Stimulated activated CD4-positive, alpha-beta T cell treated with anti-CD3 and anti-CD28 coated beads, Interleukin-1b, Interleukin-23, amount 100 ng/mL, for 48 hours (primary cell): ENCODE data around the gene WNT11.

Experiments
- DNase-seq: peaks from one replicate; pipeline ENCODE4 v3.0.0-alpha.2; 2020

Gene WNT11

GRCh38 chr11:76237000-76237649, 30.8 kb upstream of the WNT11 start:
- DNase-seq, result no peak

- peak; percentile 51 for DNase-seq
These were observed 30.0 kb upstream of the WNT11 start for GRCh38 chr11:76236092-76236999.

- peak; percentile 92 for DNase-seq
These were observed 29.2 kb upstream of the WNT11 start for GRCh38 chr11:76235233-76236091.

- DNase-seq, result no peak
These were observed 28.3 kb upstream of the WNT11 start for GRCh38 chr11:76234416-76235232.

- no peak for DNase-seq
These were observed 27.7 kb upstream of the WNT11 start for GRCh38 chr11:76234021-76234415.

- DNase-seq, result no peak
These were observed 27.1 kb upstream of the WNT11 start for GRCh38 chr11:76233196-76233921.

- DNase-seq, result no peak
These were observed 25.8 kb upstream of the WNT11 start for GRCh38 chr11:76232026-76232665.

- DNase-seq, result no peak
These were observed 24.9 kb upstream of the WNT11 start for GRCh38 chr11:76231121-76231738.

- no peak for DNase-seq
These were observed 24.1 kb upstream of the WNT11 start for GRCh38 chr11:76230392-76230791.

GRCh38 chr11:76229690-76230240, 23.5 kb upstream of the WNT11 start:
- DNase-seq, result no peak

- no peak for DNase-seq
These were observed 22.5 kb upstream of the WNT11 start for GRCh38 chr11:76228875-76229149.

GRCh38 chr11:76228071-76228874, 22.0 kb upstream of the WNT11 start:
- DNase-seq, result no peak

- DNase-seq, result no peak
These were observed 20.3 kb upstream of the WNT11 start for GRCh38 chr11:76226626-76227025.

- DNase-seq, result no peak
These were observed 18.9 kb upstream of the WNT11 start for GRCh38 chr11:76225122-76225611.

GRCh38 chr11:76224461-76225121, 18.3 kb upstream of the WNT11 start:
- no peak for DNase-seq

- DNase-seq, result no peak
These were observed 15.1 kb upstream of the WNT11 start for GRCh38 chr11:76221365-76221764.

- DNase-seq, result no peak
These were observed 12.9 kb upstream of the WNT11 start for GRCh38 chr11:76219243-76219642.

GRCh38 chr11:76218449-76219178, 12.3 kb upstream of the WNT11 start:
- DNase-seq, result no peak
